DOHH2 (cell line): ENCODE measurements around the gene CAMKK1.

Experiments used
- EZH2phosphoT487 ChIP-seq: fragments of 200-600 bp; sonication (generic); IDR thresholded peaks from 2 replicates; pipeline ENCODE4 v1.6.1; 2017; ENCODE audit warnings: borderline replicate concordance, mild to moderate bottlenecking, antibody characterized with exemption, low read length, moderate library complexity, mixed read lengths
- TF ChIP-seq, protein P1 (sequence below): fragments of 200-600 bp; sonication (generic); IDR thresholded peaks from one replicate; pipeline ENCODE4 v1.5.1; 2014; ENCODE audit warnings: antibody characterized with exemption, mild to moderate bottlenecking, low read depth, low read length; ENCODE audit not compliant: poor library complexity, severe bottlenecking

GRCh38 chr17:3826191-3826590 lies 66.7 kb downstream of the CAMKK1 start:
- TF ChIP-seq, protein P1, sequence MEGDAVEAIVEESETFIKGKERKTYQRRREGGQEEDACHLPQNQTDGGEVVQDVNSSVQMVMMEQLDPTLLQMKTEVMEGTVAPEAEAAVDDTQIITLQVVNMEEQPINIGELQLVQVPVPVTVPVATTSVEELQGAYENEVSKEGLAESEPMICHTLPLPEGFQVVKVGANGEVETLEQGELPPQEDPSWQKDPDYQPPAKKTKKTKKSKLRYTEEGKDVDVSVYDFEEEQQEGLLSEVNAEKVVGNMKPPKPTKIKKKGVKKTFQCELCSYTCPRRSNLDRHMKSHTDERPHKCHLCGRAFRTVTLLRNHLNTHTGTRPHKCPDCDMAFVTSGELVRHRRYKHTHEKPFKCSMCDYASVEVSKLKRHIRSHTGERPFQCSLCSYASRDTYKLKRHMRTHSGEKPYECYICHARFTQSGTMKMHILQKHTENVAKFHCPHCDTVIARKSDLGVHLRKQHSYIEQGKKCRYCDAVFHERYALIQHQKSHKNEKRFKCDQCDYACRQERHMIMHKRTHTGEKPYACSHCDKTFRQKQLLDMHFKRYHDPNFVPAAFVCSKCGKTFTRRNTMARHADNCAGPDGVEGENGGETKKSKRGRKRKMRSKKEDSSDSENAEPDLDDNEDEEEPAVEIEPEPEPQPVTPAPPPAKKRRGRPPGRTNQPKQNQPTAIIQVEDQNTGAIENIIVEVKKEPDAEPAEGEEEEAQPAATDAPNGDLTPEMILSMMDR, result no peak
- no peak for TF ChIP-seq EZH2phosphoT487
